NB4 (cell line): Measurements from ENCODE around the gene KLHL22.

ENCODE experiments used
- TF ChIP-seq, protein P1 (sequence below): IDR thresholded peaks from 2 replicates; pipeline ENCODE4 v1.6.1; 2011; ENCODE audit warnings: low read depth, low read length
- TF ChIP-seq, protein P2 (sequence below): IDR thresholded peaks from one replicate; pipeline ENCODE4 v1.5.1; 2012; ENCODE audit warnings: low read depth, low read length

DNA sequence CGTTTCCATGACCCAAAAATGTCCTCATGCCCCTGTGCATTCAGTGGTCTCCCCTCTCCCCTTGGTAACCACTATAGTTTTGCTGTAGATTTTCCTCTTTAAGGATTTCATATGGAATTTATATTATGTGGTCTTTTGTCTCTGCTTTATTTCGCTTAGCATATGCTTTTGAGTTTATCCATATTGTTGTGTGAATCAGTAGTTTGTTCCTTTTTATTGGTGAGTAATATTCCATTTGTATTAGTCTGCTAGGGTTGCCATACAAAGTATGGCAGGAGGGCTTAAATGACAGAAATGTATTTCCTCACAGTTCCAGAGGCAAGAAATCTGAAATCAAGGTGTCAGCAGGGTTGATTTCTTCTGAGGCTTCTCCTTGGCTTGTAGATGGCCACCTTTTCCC is 98.1 kb downstream of the KLHL22 start:
- TF ChIP-seq, protein P1, sequence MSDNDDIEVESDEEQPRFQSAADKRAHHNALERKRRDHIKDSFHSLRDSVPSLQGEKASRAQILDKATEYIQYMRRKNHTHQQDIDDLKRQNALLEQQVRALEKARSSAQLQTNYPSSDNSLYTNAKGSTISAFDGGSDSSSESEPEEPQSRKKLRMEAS = no peak
- TF ChIP-seq, protein P2, sequence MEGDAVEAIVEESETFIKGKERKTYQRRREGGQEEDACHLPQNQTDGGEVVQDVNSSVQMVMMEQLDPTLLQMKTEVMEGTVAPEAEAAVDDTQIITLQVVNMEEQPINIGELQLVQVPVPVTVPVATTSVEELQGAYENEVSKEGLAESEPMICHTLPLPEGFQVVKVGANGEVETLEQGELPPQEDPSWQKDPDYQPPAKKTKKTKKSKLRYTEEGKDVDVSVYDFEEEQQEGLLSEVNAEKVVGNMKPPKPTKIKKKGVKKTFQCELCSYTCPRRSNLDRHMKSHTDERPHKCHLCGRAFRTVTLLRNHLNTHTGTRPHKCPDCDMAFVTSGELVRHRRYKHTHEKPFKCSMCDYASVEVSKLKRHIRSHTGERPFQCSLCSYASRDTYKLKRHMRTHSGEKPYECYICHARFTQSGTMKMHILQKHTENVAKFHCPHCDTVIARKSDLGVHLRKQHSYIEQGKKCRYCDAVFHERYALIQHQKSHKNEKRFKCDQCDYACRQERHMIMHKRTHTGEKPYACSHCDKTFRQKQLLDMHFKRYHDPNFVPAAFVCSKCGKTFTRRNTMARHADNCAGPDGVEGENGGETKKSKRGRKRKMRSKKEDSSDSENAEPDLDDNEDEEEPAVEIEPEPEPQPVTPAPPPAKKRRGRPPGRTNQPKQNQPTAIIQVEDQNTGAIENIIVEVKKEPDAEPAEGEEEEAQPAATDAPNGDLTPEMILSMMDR = no peak
